Measurements from ENCODE around the gene FXN.

DNA sequence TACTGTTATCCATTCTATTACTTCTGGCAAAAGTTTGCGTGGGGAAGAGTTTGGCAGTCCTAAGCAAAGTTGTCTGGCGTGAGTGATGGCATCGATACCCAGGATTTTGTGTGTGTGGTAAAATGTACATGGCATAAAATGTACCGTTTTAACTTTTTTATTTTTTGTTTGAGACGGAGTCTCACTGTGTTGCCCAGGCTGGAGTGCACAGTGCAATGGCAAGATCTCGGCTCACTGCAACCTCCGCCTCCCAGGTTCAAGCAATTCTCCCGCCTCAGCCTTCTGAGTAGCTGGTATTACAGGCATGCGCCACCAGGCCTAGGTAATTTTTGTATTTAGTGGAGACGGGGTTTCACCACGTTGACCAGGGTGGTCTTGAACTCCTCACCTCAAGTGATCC, 83.1 kb downstream of the FXN start:
- no peak for TF ChIP-seq EZH2phosphoT487 (IDR thresholded peaks at IDR 0.05; ENCODE audit: borderline replicate concordance, low read depth, low read length)
- TF ChIP-seq, protein P1, sequence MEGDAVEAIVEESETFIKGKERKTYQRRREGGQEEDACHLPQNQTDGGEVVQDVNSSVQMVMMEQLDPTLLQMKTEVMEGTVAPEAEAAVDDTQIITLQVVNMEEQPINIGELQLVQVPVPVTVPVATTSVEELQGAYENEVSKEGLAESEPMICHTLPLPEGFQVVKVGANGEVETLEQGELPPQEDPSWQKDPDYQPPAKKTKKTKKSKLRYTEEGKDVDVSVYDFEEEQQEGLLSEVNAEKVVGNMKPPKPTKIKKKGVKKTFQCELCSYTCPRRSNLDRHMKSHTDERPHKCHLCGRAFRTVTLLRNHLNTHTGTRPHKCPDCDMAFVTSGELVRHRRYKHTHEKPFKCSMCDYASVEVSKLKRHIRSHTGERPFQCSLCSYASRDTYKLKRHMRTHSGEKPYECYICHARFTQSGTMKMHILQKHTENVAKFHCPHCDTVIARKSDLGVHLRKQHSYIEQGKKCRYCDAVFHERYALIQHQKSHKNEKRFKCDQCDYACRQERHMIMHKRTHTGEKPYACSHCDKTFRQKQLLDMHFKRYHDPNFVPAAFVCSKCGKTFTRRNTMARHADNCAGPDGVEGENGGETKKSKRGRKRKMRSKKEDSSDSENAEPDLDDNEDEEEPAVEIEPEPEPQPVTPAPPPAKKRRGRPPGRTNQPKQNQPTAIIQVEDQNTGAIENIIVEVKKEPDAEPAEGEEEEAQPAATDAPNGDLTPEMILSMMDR (conservative IDR thresholded peaks at IDR 0.05; ENCODE audit: low read length): no peak
